ENCODE results near the gene CDKL2.
"Not testable (repeated sequence)": the region's sequence is repeated elsewhere in the genome, so short reads cannot be mapped to it uniquely, and the experiment has no call there.

The CDKL2 gene

GRCh38 chr4:75552452-75552851 lies 77.9 kb downstream of the CDKL2 start:
- DNase-seq (ENCODE audit: low read depth), result no peak

DNA sequence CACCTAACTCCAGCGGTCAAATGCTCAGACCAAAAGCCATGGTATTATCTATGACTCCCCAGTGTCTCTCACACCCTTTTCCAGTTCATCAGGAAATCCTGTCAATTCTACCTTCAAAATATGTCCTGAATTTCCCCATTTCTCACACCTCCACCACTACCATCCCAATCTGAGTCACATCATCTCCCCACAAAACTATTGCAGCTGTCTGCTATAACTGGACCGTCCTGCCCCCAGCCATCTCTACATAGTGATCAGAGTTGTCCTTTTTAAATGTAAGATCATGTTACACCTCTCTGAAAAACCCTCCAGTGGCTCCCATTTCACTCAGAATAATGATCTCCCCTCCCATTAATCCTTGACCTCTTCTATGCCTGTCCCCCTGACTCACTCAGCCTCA lies 81.3 kb downstream of the CDKL2 start:
- DNase-seq (ENCODE audit: low read depth), result no peak

- DNase-seq (ENCODE audit: low read depth), result no peak
These were observed 82.5 kb downstream of the CDKL2 start for GRCh38 chr4:75547647-75548387.

GRCh38 chr4:75545526-75545925 lies 84.8 kb downstream of the CDKL2 start:
- no peak for DNase-seq (ENCODE audit: low read depth)

GRCh38 chr4:75544870-75545269 lies 85.5 kb downstream of the CDKL2 start:
- no peak for DNase-seq (ENCODE audit: low read depth)

- not testable (repeated sequence) for DNase-seq (ENCODE audit: low read depth)
These were observed 86.1 kb downstream of the CDKL2 start for GRCh38 chr4:75544220-75544619.

GRCh38 chr4:75542824-75543223 lies 87.5 kb downstream of the CDKL2 start:
- DNase-seq (ENCODE audit: low read depth), result no peak

DNA sequence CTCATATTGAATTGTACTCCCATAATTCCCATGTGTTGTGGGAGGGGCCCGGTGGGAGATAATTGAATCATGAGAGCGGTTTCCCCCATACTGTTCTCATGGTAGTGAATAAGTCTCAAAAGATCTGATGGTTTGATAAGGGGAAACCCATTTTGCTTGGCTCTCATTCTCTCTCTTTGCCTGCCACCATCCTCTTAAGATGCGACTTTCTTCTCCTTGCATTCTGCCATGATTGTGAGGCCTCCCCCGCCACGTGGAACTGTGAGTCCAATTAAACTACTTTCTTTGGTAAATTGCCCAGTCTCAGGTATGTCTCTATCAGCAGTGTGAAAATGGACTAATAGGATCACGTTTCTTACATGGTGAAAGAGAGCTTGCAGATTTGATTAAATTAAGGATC lies 93.0 kb downstream of the CDKL2 start:
- not testable (repeated sequence) for DNase-seq (ENCODE audit: low read depth)

- DNase-seq (ENCODE audit: low read depth), result not testable (repeated sequence)
These were observed 96.4 kb downstream of the CDKL2 start for GRCh38 chr4:75533926-75534325.

DNA sequence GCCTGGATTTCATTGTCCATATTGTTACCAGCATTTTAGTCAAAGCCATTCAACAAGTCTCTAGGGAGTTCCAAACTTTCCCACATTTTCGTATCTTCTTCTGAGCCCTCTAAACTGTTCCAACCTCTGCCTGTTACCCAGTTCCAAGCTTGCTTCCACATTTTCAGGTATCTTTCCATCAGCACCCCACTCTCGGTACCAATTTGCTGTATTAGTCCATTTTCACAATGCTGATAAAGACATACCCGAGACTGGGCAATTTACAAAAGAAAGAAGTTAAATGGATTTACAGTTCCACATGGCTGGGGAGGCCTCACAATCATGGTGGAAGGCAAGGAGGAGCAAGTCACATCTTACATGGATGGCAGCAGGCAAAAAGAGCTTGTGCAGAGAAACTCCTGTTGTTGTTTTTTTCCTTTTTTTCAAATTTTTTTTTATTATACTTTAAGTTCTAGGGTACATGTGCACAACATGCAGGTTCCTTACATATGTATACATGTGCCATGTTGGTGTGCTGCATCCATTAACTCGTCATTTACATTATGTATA lies 96.9 kb downstream of the CDKL2 start:
- DNase-seq (ENCODE audit: low read depth), result not testable (repeated sequence)

- not testable (repeated sequence) for DNase-seq (ENCODE audit: low read depth)
These were observed 98.7 kb downstream of the CDKL2 start for GRCh38 chr4:75531536-75532143.

DNA sequence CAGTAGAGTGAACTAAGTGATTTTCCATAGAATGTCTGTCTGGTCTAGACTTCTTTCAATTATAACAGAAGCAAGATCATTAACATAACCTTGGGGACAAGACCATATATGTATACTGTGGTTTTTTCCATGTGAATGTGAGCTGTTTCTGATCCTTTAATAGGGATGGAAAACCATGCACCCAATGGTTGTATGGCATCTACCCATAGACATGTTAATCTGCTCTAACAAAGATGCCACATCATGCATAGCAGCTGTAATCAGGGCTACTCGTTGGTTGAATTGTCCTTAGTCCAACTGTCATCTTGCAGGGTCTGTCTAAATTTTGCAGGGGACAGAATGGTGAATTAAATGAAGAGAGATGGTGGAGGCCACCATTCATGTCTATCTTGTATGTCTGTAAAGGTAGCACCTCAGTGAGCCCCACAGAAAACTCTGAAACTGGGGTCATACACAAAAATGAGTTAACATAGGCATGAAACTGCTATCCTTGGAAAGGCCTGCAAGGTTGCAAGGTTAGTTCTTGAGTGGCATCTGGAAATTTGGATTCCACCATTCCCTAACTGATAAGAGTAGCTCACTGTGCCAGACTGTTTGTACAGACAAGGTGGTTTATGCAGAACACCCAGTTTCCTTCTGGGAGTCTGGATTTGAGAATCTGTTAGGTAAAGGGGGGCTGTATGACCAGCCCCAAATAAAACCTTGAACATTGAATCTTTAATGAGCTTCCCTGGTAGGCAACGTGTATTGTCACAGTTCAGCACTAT lies 99.6 kb downstream of the CDKL2 start:
- no peak for DNase-seq (ENCODE audit: low read depth)
